ENCODE data around the gene TCF19. TPM values are rescaled to one million over a fixed set of nuclear protein-coding genes. Genes with fewer than 3 reads are reported as not detected.

The TCF19 gene
- 10 to 100 TPM in 1 of 3 donors, 1 to 10 TPM in 2; 5.3 to 13.2 (median 7.3) TPM for total RNA-seq
- long read RNA-seq, donor 1, transcript TCF19-201 (4 exons, 3,039 nt), result minor isoform, 5 of 23 reads
- long read RNA-seq, donor 1, transcript TCF19-202 (4 exons, 3,290 nt), result major isoform, 8 of 23 reads
- long read RNA-seq, donor 1, partial matches to known transcripts, result 4 of 23 reads
- long read RNA-seq, donor 1, other reads (novel, unspliced or antisense), result 6 of 23 reads
- long read RNA-seq, donor 2, partial matches to known transcripts, result 2 of 5 reads
- long read RNA-seq, donor 2, other reads (novel, unspliced or antisense), result 1 of 5 reads

- DNase-seq, result peak; percentile 99
- intact Hi-C loops (cut with DNase I, micrococcal nuclease), result no loop called here
- Histone ChIP-seq H3K36me3 (ENCODE audit: low read depth) (no peaks in the 10 kb centered on the region), H3K9me3 (no peaks in the 10 kb centered on the region), H3K4me1 (ENCODE audit: low read depth) (peaks cover 17% of the 10 kb centered on the region), H3K4me3 (peak within 1 kb of the TSS; percentile 3)
- no peak for TF ChIP-seq CTCF (IDR thresholded peaks at IDR 0.05)
- ATAC-seq, result peak; percentile 93
Observed at GRCh38 chr6:31158140-31158862, at the start of gene TCF19. TCF19 (plus strand) TSS chr6:31158589; CDS start chr6:31159470, 881 bp downstream.

GRCh38 chr6:31110825-31111582 lies 47.4 kb upstream of the TCF19 start:
- ATAC-seq, result no peak
- H3K36me3 ChIP-seq (ENCODE audit: low read depth), result no peaks in the 10 kb centered on the region
- no peak overlapping the region for H3K4me3 ChIP-seq
- peaks cover 13% of the 10 kb centered on the region for H3K4me1 ChIP-seq (ENCODE audit: low read depth)
- DNase-seq, result no peak
- no peaks in the 10 kb centered on the region for H3K9me3 ChIP-seq
- no peak for TF ChIP-seq CTCF (IDR thresholded peaks at IDR 0.05)
- intact Hi-C loops (cut with DNase I, micrococcal nuclease), result no loop called here

- Histone ChIP-seq H3K36me3 (ENCODE audit: low read depth) (no peaks in the 10 kb centered on the region), H3K4me1 (ENCODE audit: low read depth) (peaks cover 13% of the 10 kb centered on the region), H3K4me3 (no peak overlapping the region), H3K9me3 (no peaks in the 10 kb centered on the region)
- no peak for TF ChIP-seq CTCF (IDR thresholded peaks at IDR 0.05)
- ATAC-seq (no peak), DNase-seq (no peak)
- intact Hi-C loops (cut with DNase I, micrococcal nuclease), result no loop called here
Observed at GRCh38 chr6:31111712-31112111, 46.7 kb upstream of the TCF19 start.

- Histone ChIP-seq H3K4me1 (ENCODE audit: low read depth) (peaks cover 13% of the 10 kb centered on the region), H3K9me3 (no peaks in the 10 kb centered on the region), H3K4me3 (no peak within 1 kb of the TSS), H3K36me3 (ENCODE audit: low read depth) (no peaks in the 10 kb centered on the region)
- no peak for ATAC-seq
- TF ChIP-seq CTCF (IDR thresholded peaks at IDR 0.05), result no peak
- no peak for DNase-seq
- intact Hi-C loops (cut with DNase I, micrococcal nuclease), result no loop called here
Observed at GRCh38 chr6:31112478-31112877, 45.9 kb upstream of the TCF19 start, which contains the start of gene C6orf15. C6orf15 (minus strand) TSS chr6:31112575; CDS start chr6:31112555, 20 bp downstream.

GRCh38 chr6:31113861-31114540 lies 44.4 kb upstream of the TCF19 start:
- peaks cover 13% of the 10 kb centered on the region for H3K4me1 ChIP-seq (ENCODE audit: low read depth)
- H3K9me3 ChIP-seq, result no peaks in the 10 kb centered on the region
- H3K4me3 ChIP-seq, result no peak overlapping the region
- H3K36me3 ChIP-seq (ENCODE audit: low read depth), result no peaks in the 10 kb centered on the region
- intact Hi-C loops (cut with DNase I, micrococcal nuclease), result no loop called here
- no peak for ATAC-seq
- TF ChIP-seq CTCF (IDR thresholded peaks at IDR 0.05), result no peak
- no peak for DNase-seq

Measured in mucosa of descending colon (tissue), 3 donors.